ENCODE results near the gene ANXA7.
A peak's percentile ranks its signal among the peaks of the same experiment; 100 is the strongest.

ANXA7 gene

GRCh38 chr10:73413528-73414229 lies at the start of gene ANXA7:
ANXA7 (minus strand) TSS chr10:73414058; CDS start chr10:73400856, 13,202 bp downstream.
- peak within 1 kb of the TSS; percentile 81 for H3K9ac ChIP-seq (ENCODE audit: insufficient read length)
- TF ChIP-seq FOXP2 (optimal IDR thresholded peaks at IDR 0.05; ENCODE audit: control extremely low read depth, extremely low read length, insufficient read depth) (no peak), POLR2AphosphoS5 (IDR thresholded peaks at IDR 0.05; ENCODE audit: borderline replicate concordance, low read depth, low read length) (peak; percentile 65; the same call in 1 of the 2 replicates)
- DNase-seq (ENCODE audit: low read depth, low spot score), result no peak
- H3K36me3 ChIP-seq (ENCODE audit: insufficient read depth, low read length), result no peaks in the 10 kb centered on the region
- H3K4me3 ChIP-seq, result peak within 1 kb of the TSS; percentile 85
- H3K27ac ChIP-seq, result peak within 1 kb of the TSS; percentile 25; the same call in 1 of the 2 replicates
- no peaks in the 10 kb centered on the region for H3K9me3 ChIP-seq (ENCODE audit: low read depth, low read length)

GRCh38 chr10:73460897-73461296 lies 47.0 kb upstream of the ANXA7 start:
- Histone ChIP-seq H3K36me3 (ENCODE audit: insufficient read depth, low read length) (peaks cover 4% of the 10 kb centered on the region; the same call in 1 of the 2 replicates), H3K9ac (ENCODE audit: insufficient read length) (no peak overlapping the region)

GRCh38 chr10:73459683-73460314 lies 45.9 kb upstream of the ANXA7 start:
- no peaks in the 10 kb centered on the region for H3K9me3 ChIP-seq (ENCODE audit: low read depth, low read length)
- TF ChIP-seq EZH2 (IDR thresholded peaks at IDR 0.05) (no peak), FOXP2 (optimal IDR thresholded peaks at IDR 0.05; ENCODE audit: control extremely low read depth, extremely low read length, insufficient read depth) (no peak), POLR2AphosphoS5 (IDR thresholded peaks at IDR 0.05; ENCODE audit: borderline replicate concordance, low read depth, low read length) (no peak)
- no peaks in the 10 kb centered on the region; the same call in 1 of the 2 replicates for H3K36me3 ChIP-seq (ENCODE audit: insufficient read depth, low read length)
- no peak overlapping the region for H3K27ac ChIP-seq
- no peak overlapping the region for H3K9ac ChIP-seq (ENCODE audit: insufficient read length)
- no peak overlapping the region for H3K4me3 ChIP-seq
- DNase-seq (ENCODE audit: low read depth, low spot score), result no peak

More at GRCh38 chr10:73460897-73461296, 47.0 kb upstream of the ANXA7 start:
- no peak for TF ChIP-seq EZH2 (IDR thresholded peaks at IDR 0.05)
- no peak for TF ChIP-seq POLR2AphosphoS5 (IDR thresholded peaks at IDR 0.05; ENCODE audit: borderline replicate concordance, low read depth, low read length)
- TF ChIP-seq FOXP2 (optimal IDR thresholded peaks at IDR 0.05; ENCODE audit: control extremely low read depth, extremely low read length, insufficient read depth), result no peak
- Histone ChIP-seq H3K4me3 (no peak overlapping the region), H3K27ac (no peak overlapping the region), H3K9me3 (ENCODE audit: low read depth, low read length) (no peaks in the 10 kb centered on the region)
- DNase-seq (ENCODE audit: low read depth, low spot score), result no peak

GRCh38 chr10:73456187-73456890 lies 42.5 kb upstream of the ANXA7 start:
- TF ChIP-seq FOXP2 (optimal IDR thresholded peaks at IDR 0.05; ENCODE audit: control extremely low read depth, extremely low read length, insufficient read depth), result no peak
- TF ChIP-seq POLR2AphosphoS5 (IDR thresholded peaks at IDR 0.05; ENCODE audit: borderline replicate concordance, low read depth, low read length), result no peak
- TF ChIP-seq EZH2 (IDR thresholded peaks at IDR 0.05), result no peak

GRCh38 chr10:73449113-73449512 lies 35.3 kb upstream of the ANXA7 start:
- TF ChIP-seq EZH2 (IDR thresholded peaks at IDR 0.05), result no peak
- TF ChIP-seq FOXP2 (optimal IDR thresholded peaks at IDR 0.05; ENCODE audit: control extremely low read depth, extremely low read length, insufficient read depth), result no peak
- no peak for TF ChIP-seq POLR2AphosphoS5 (IDR thresholded peaks at IDR 0.05; ENCODE audit: borderline replicate concordance, low read depth, low read length)
- H3K9me3 ChIP-seq (ENCODE audit: low read depth, low read length), result no peaks in the 10 kb centered on the region
- H3K36me3 ChIP-seq (ENCODE audit: insufficient read depth, low read length), result no peaks in the 10 kb centered on the region
- H3K9ac ChIP-seq (ENCODE audit: insufficient read length), result no peak overlapping the region
- no peak overlapping the region for H3K27ac ChIP-seq
- no peak for DNase-seq (ENCODE audit: low read depth, low spot score)
- no peak overlapping the region for H3K4me3 ChIP-seq

More at GRCh38 chr10:73456187-73456890, 42.5 kb upstream of the ANXA7 start:
- no peak overlapping the region for H3K27ac ChIP-seq
- no peak overlapping the region for H3K9ac ChIP-seq (ENCODE audit: insufficient read length)
- H3K36me3 ChIP-seq (ENCODE audit: insufficient read depth, low read length), result no peaks in the 10 kb centered on the region; the same call in 1 of the 2 replicates
- H3K9me3 ChIP-seq (ENCODE audit: low read depth, low read length), result no peaks in the 10 kb centered on the region
- no peak overlapping the region for H3K4me3 ChIP-seq
- DNase-seq (ENCODE audit: low read depth, low spot score), result no peak

- TF ChIP-seq FOXP2 (optimal IDR thresholded peaks at IDR 0.05; ENCODE audit: control extremely low read depth, extremely low read length, insufficient read depth), result no peak
- TF ChIP-seq POLR2AphosphoS5 (IDR thresholded peaks at IDR 0.05; ENCODE audit: borderline replicate concordance, low read depth, low read length), result no peak
- TF ChIP-seq EZH2 (IDR thresholded peaks at IDR 0.05), result no peak
- Histone ChIP-seq H3K4me3 (no peak overlapping the region), H3K9me3 (ENCODE audit: low read depth, low read length) (no peaks in the 10 kb centered on the region), H3K9ac (ENCODE audit: insufficient read length) (no peak overlapping the region), H3K27ac (no peak overlapping the region), H3K36me3 (ENCODE audit: insufficient read depth, low read length) (no peaks in the 10 kb centered on the region)
- no peak for DNase-seq (ENCODE audit: low read depth, low spot score)
Observed at GRCh38 chr10:73448384-73448783, 34.5 kb upstream of the ANXA7 start.

- Histone ChIP-seq H3K9me3 (ENCODE audit: low read depth, low read length) (no peaks in the 10 kb centered on the region), H3K9ac (ENCODE audit: insufficient read length) (no peak overlapping the region), H3K36me3 (ENCODE audit: insufficient read depth, low read length) (no peaks in the 10 kb centered on the region), H3K4me3 (no peak overlapping the region), H3K27ac (no peak overlapping the region)
- no peak for DNase-seq (ENCODE audit: low read depth, low spot score)
- TF ChIP-seq EZH2 (IDR thresholded peaks at IDR 0.05) (no peak), FOXP2 (optimal IDR thresholded peaks at IDR 0.05; ENCODE audit: control extremely low read depth, extremely low read length, insufficient read depth) (no peak), POLR2AphosphoS5 (IDR thresholded peaks at IDR 0.05; ENCODE audit: borderline replicate concordance, low read depth, low read length) (no peak)
Observed at GRCh38 chr10:73446926-73447325, 33.1 kb upstream of the ANXA7 start.

GRCh38 chr10:73444457-73444856 lies 30.6 kb upstream of the ANXA7 start:
- H3K36me3 ChIP-seq (ENCODE audit: insufficient read depth, low read length), result no peaks in the 10 kb centered on the region
- TF ChIP-seq FOXP2 (optimal IDR thresholded peaks at IDR 0.05; ENCODE audit: control extremely low read depth, extremely low read length, insufficient read depth) (no peak), EZH2 (IDR thresholded peaks at IDR 0.05) (no peak), POLR2AphosphoS5 (IDR thresholded peaks at IDR 0.05; ENCODE audit: borderline replicate concordance, low read depth, low read length) (no peak)
- no peaks in the 10 kb centered on the region for H3K9me3 ChIP-seq (ENCODE audit: low read depth, low read length)
- no peak overlapping the region for H3K4me3 ChIP-seq
- H3K27ac ChIP-seq, result no peak overlapping the region
- H3K9ac ChIP-seq (ENCODE audit: insufficient read length), result no peak overlapping the region
- no peak for DNase-seq (ENCODE audit: low read depth, low spot score)
